Prostate gland (tissue), 2 donors: ENCODE results near the gene FBN3. TPM values are rescaled to one million over a fixed set of nuclear protein-coding genes. Genes with fewer than 3 reads are reported as not detected.

Experiments
- DNase-seq: peaks from one replicate; pipeline ENCODE4 v3.0.0-alpha.2; 2019; ENCODE audit warnings: low spot score
- H3K27ac ChIP-seq, 2 donors: fragments of 200-600 bp; sonication (generic); 2 replicates each; pipeline ENCODE4 v1.5.1; 2017 to 2019
- H3K27me3 ChIP-seq: fragments of 200-600 bp; sonication (generic); replicated peaks from 2 replicates; pipeline ENCODE4 v1.5.1; 2019; ENCODE audit not compliant: insufficient read depth
- H3K36me3 ChIP-seq, 2 donors: fragments of 200-600 bp; sonication (generic); 1 replicate in 1 of 2; 2 replicates in 1 of 2; pipeline versions ENCODE4 v1.5.1 to v1.8.1; 2017 to 2019
- H3K4me1 ChIP-seq: fragments of 200-600 bp; sonication (generic); replicated peaks from 2 replicates; pipeline ENCODE4 v1.5.1; 2019
- H3K4me3 ChIP-seq, 2 donors: fragments of 200-600 bp; sonication (generic); 2 replicates each; pipeline ENCODE4 v1.5.1; 2017 to 2019
- H3K9me3 ChIP-seq: fragments of 200-600 bp; sonication (generic); 2 replicates; pipeline ENCODE4 v1.5.1; 2017
- CTCF ChIP-seq, 4 experiments: fragments of 200-600 bp in 2 of 4; fragments of 450-650 bp in 2 of 4; sonication (generic) in 2 of 4; IDR thresholded peaks; 1 replicate in 3 of 4; 2 replicates in 1 of 4; pipeline ENCODE4 v1.5.1; 2016 to 2019; ENCODE audit warnings: antibody characterized with exemption in 4 of 4, mild to moderate bottlenecking in 2 of 4, moderate library complexity in 2 of 4
- POLR2A ChIP-seq: fragments of 450-650 bp; IDR thresholded peaks from one replicate; pipeline ENCODE4 v1.6.1; 2016; ENCODE audit warnings: antibody characterized with exemption, mild to moderate bottlenecking
- POLR2AphosphoS5 ChIP-seq: sonication (generic); formaldehyde crosslinking; IDR thresholded peaks from one replicate; pipeline ENCODE4 v1.6.1; 2017; ENCODE audit warnings: antibody characterized with exemption
- WGBS: methylation state at CpG from one replicate; pipeline ENCODE4 v1.1.5; 2018; 5-methylcytosine and 5-hydroxymethylcytosine counted together
- intact Hi-C: fragments of 100-400 bp; cut with DNase I; formaldehyde crosslinking; loops from one replicate; pipeline ENCODE4 v1.14.2; 2022
- total RNA-seq, 2 donors: library from RNA; depleted of rRNA; stranded (reverse); fragments of >200 nt; gene quantifications; one replicate each; pipeline ENCODE4 v1.1.0, GENCODE V29; 2016

Gene FBN3
- total RNA-seq, 2 donors from 2014 or later, result 3.1 to 5.2 TPM

- Histone ChIP-seq H3K27ac (no peak overlapping the region), H3K36me3 (no peaks in the 10 kb centered on the region), H3K4me3 (no peak overlapping the region), H3K4me1 (no peaks in the 10 kb centered on the region), H3K9me3 (no peaks in the 10 kb centered on the region), H3K27me3 (no peaks in the 10 kb centered on the region)
- TF ChIP-seq POLR2AphosphoS5 (no peak), POLR2A (no peak), CTCF (IDR thresholded peaks at IDR 0.05) (no peak)
- 83% methylated on average over 20 of the region's 20 CpGs for WGBS
- no peak for DNase-seq
- intact Hi-C loops, result no loop called here
Observed at GRCh38 chr19:8129061-8129618, 20.3 kb downstream of the FBN3 start.

- intact Hi-C loops, result no loop called here
- Histone ChIP-seq H3K9me3 (no peaks in the 10 kb centered on the region), H3K27ac (no peak overlapping the region), H3K4me1 (no peaks in the 10 kb centered on the region), H3K36me3 (no peaks in the 10 kb centered on the region), H3K27me3 (no peaks in the 10 kb centered on the region), H3K4me3 (no peak overlapping the region)
- WGBS, result 94% methylated on average over 8 of the region's 8 CpGs
- TF ChIP-seq POLR2AphosphoS5, result no peak
- TF ChIP-seq POLR2A, result no peak
- TF ChIP-seq CTCF (IDR thresholded peaks at IDR 0.05), result no peak
- no peak for DNase-seq
Observed at GRCh38 chr19:8128551-8128950, 20.8 kb downstream of the FBN3 start.

- H3K27ac ChIP-seq, result no peak overlapping the region
- no peak overlapping the region for H3K4me3 ChIP-seq
- no peak for DNase-seq
- TF ChIP-seq CTCF (IDR thresholded peaks at IDR 0.05) (no peak), POLR2A (no peak), POLR2AphosphoS5 (no peak)
- H3K9me3 ChIP-seq, result no peaks in the 10 kb centered on the region
- no peaks in the 10 kb centered on the region for H3K4me1 ChIP-seq
- H3K36me3 ChIP-seq, result no peaks in the 10 kb centered on the region
- WGBS, result 82% methylated on average over 8 of the region's 8 CpGs
- intact Hi-C loops, result no loop called here
- H3K27me3 ChIP-seq, result no peaks in the 10 kb centered on the region
Observed at GRCh38 chr19:8127311-8127710, 22.1 kb downstream of the FBN3 start.

- no peaks in the 10 kb centered on the region for H3K4me1 ChIP-seq
- intact Hi-C loops, result no loop called here
- no peaks in the 10 kb centered on the region for H3K36me3 ChIP-seq
- TF ChIP-seq POLR2AphosphoS5, result no peak
- TF ChIP-seq POLR2A, result no peak
- no peak for TF ChIP-seq CTCF (IDR thresholded peaks at IDR 0.05)
- DNase-seq, result no peak
- H3K27me3 ChIP-seq, result no peaks in the 10 kb centered on the region
- H3K27ac ChIP-seq, result no peak overlapping the region
- no peak overlapping the region for H3K4me3 ChIP-seq
- no peaks in the 10 kb centered on the region for H3K9me3 ChIP-seq
- 94% methylated on average over 13 of the region's 18 CpGs for WGBS
Observed at GRCh38 chr19:8126511-8126910, 22.9 kb downstream of the FBN3 start.

GRCh38 chr19:8126008-8126407, 23.4 kb downstream of the FBN3 start:
- Histone ChIP-seq H3K9me3 (no peaks in the 10 kb centered on the region), H3K27ac (no peak overlapping the region), H3K36me3 (no peaks in the 10 kb centered on the region), H3K27me3 (no peaks in the 10 kb centered on the region), H3K4me1 (no peaks in the 10 kb centered on the region), H3K4me3 (no peak overlapping the region)
- no peak for DNase-seq
- 86% methylated on average over 15 of the region's 15 CpGs for WGBS
- TF ChIP-seq CTCF (IDR thresholded peaks at IDR 0.05) (no peak), POLR2A (no peak), POLR2AphosphoS5 (no peak)
- intact Hi-C loops, result no loop called here
